ENCODE data around the gene KIF1B. TPM values are rescaled to one million over a fixed set of nuclear protein-coding genes. Genes with fewer than 3 reads are reported as not detected.

Gene KIF1B
- total and polyA plus RNA-seq, 10 of the 15 experiments (the other 5 are each of a cell fraction or from before 2014, with no cell fraction given), result 2.1 to 16.5 (median 8.7) TPM

- TF ChIP-seq PBX3 (IDR thresholded peaks at IDR 0.05; ENCODE audit: insufficient replicate concordance, low read depth, low read length) (no peak), NFXL1 (IDR thresholded peaks at IDR 0.05; ENCODE audit: borderline replicate concordance) (no peak), BCL11A (IDR thresholded peaks at IDR 0.05; ENCODE audit: low read depth, low read length) (no peak)
Measured at GRCh38 chr1:10178597-10179405, 31.6 kb upstream of the KIF1B start (continued).

- H3K4me2 ChIP-seq (ENCODE audit: control insufficient read depth, insufficient read depth), result no peak overlapping the region
- no TSS peak for BruUV-seq (replicated peaks)
- no peak for TF ChIP-seq NR2F1 (conservative IDR thresholded peaks at IDR 0.05)
- TF ChIP-seq CBX3 (IDR thresholded peaks at IDR 0.05; ENCODE audit: borderline replicate concordance, low read depth), result no peak
- no peak for TF ChIP-seq SMAD5 (IDR thresholded peaks at IDR 0.05; ENCODE audit: low read depth)
- TF ChIP-seq SREBF2 (IDR thresholded peaks at IDR 0.05; ENCODE audit: low read length), result no peak
- no peak for TF ChIP-seq RFX5 (IDR thresholded peaks at IDR 0.05; ENCODE audit: low read depth, low read length)
- TF ChIP-seq ZNF207 (IDR thresholded peaks at IDR 0.05; ENCODE audit: borderline replicate concordance), result no peak
- TF ChIP-seq ATF7 (IDR thresholded peaks at IDR 0.05; ENCODE audit: low read depth), result no peak
- no peak for TF ChIP-seq EZH2 (IDR thresholded peaks at IDR 0.05; ENCODE audit: borderline replicate concordance, control insufficient read depth, low read depth, low read length)
- TF ChIP-seq FOXK2 (IDR thresholded peaks at IDR 0.05), result no peak
- TF ChIP-seq MTA3 (IDR thresholded peaks at IDR 0.05; ENCODE audit: borderline replicate concordance, low read length), result no peak
- TF ChIP-seq ZNF592 (IDR thresholded peaks at IDR 0.05), result no peak
- no peak for TF ChIP-seq ZSCAN29 (IDR thresholded peaks at IDR 0.05)
- TF ChIP-seq PBX3 (IDR thresholded peaks at IDR 0.05; ENCODE audit: insufficient replicate concordance, low read depth, low read length), result no peak
Measured at GRCh38 chr1:10179406-10180091, 30.8 kb upstream of the KIF1B start.

More at GRCh38 chr1:10179406-10180091, 30.8 kb upstream of the KIF1B start:
- Histone ChIP-seq H3K27ac (ENCODE audit: control insufficient read depth, insufficient read depth) (no peak overlapping the region), H3K36me3 (ENCODE audit: control insufficient read depth in 2 of 2, insufficient read depth in 2 of 2, low read length in 1 of 2) (peaks cover 4% of the 10 kb centered on the region in 2 experiments; a peak in 3 of 4 replicates), H3K9ac (ENCODE audit: control insufficient read depth, insufficient read depth, low read length) (no peak overlapping the region), H3K79me2 (ENCODE audit: control insufficient read depth, insufficient read depth, low read length) (no peaks in the 10 kb centered on the region), H3K27me3 (replicated peaks in 1 of 2; ENCODE audit: control insufficient read depth in 2 of 2, insufficient read depth in 2 of 2, low read length in 1 of 2) (no peaks in the 10 kb centered on the region), H2AFZ (ENCODE audit: control insufficient read depth, low read depth, low read length) (no peak overlapping the region), H4K20me1 (ENCODE audit: control insufficient read depth, insufficient read depth) (no peaks in the 10 kb centered on the region), H3K4me1 (ENCODE audit: control insufficient read depth, insufficient read depth, low read length) (no peaks in the 10 kb centered on the region), H3K9me3 (replicated peaks; ENCODE audit: control insufficient read depth, insufficient read depth, low read length) (no peaks in the 10 kb centered on the region), H3K4me3 (no peak overlapping the region)
- SMC1A ChIA-PET (ENCODE audit: uncharacterized antibody, unreplicated experiment), result interaction anchor here (1.9 kb wide), 1 partner anchor 11 kb away, joined by 5 read pairs; no protein-coding TSS in a partner anchor
- POLR2A ChIA-PET, result interaction anchor here (0.7 kb wide), 1 partner anchor 10 kb away, joined by 3 read pairs; no protein-coding TSS in a partner anchor
- RAD21 ChIA-PET (ENCODE audit: unreplicated experiment), result no interaction called here
- FAIRE-seq (no peak), ATAC-seq (no peak), DNase-seq (ENCODE audit: low read depth, low spot score) (no peak)
- 95% methylated on average over 23 of the region's 23 CpGs for WGBS (ENCODE audit: insufficient coverage, insufficient replicate concordance, low lambda C conversion rate, missing lambda C conversion rate)
- in situ Hi-C loops (cut with MboI) (no loop called here), intact Hi-C loops (cut with micrococcal nuclease; ENCODE audit: unreplicated experiment) (no loop called here)
- CTCF ChIA-PET, result no interaction called here
